Activated naive CD8-positive, alpha-beta T cell treated with anti-CD3 and anti-CD28 coated beads for 36 hours (primary cell): ENCODE data around the gene CACNA1C. TPM values are rescaled to one million over a fixed set of nuclear protein-coding genes. Genes with fewer than 3 reads are reported as not detected.

Experiments
- DNase-seq: peaks from one replicate; pipeline ENCODE4 v3.0.0; 2021
- H3K27ac Mint-ChIP-seq: one replicate; pipeline ENCODE4 v1.8.0; 2022; ENCODE audit warnings: mild to moderate bottlenecking, moderate library complexity, mixed read lengths
- H3K27me3 Mint-ChIP-seq: one replicate; pipeline ENCODE4 v1.8.0; 2022; ENCODE audit warnings: mild to moderate bottlenecking, mixed read lengths
- H3K36me3 Mint-ChIP-seq: one replicate; pipeline ENCODE4 v1.8.0; 2021; ENCODE audit warnings: mild to moderate bottlenecking, mixed read lengths
- H3K4me1 Mint-ChIP-seq: one replicate; pipeline ENCODE4 v1.8.0; 2021; ENCODE audit warnings: mixed read lengths
- H3K4me3 Mint-ChIP-seq: one replicate; pipeline ENCODE4 v1.8.0; 2022; ENCODE audit warnings: mild to moderate bottlenecking, moderate library complexity, mixed read lengths
- H3K9me3 Mint-ChIP-seq: one replicate; pipeline ENCODE4 v1.8.0; 2022; ENCODE audit warnings: mixed read lengths
- total RNA-seq, 2 experiments: library from RNA; stranded (reverse); gene quantifications; one replicate each; pipeline ENCODE4 v1.2.3, GENCODE V29; 2021

The CACNA1C gene
- total RNA-seq, 2 experiments from 2014 or later: 0.02 to 0.14 TPM

DNA sequence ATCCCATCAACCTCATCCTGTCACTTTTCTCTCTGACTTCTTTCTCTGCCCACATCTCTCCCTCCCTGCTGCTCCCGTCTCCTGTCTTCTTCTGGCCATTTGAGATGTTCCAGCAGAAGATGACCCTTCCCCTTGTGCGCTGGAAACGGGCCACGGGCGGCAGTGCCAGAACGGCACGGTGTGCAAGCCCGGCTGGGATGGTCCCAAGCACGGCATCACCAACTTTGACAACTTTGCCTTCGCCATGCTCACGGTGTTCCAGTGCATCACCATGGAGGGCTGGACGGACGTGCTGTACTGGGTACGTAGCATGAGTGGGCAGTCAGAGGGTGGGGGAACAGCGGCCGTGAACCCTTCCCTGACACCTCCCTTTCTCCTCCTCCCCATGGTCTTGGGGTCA, 440.3 kb downstream of the CACNA1C start:
- no peak for DNase-seq
- Mint-ChIP-seq H3K27ac (no peak overlapping the region), H3K4me3 (no peak overlapping the region), H3K9me3 (no peaks in the 10 kb centered on the region), H3K4me1 (no peaks in the 10 kb centered on the region), H3K36me3 (no peaks in the 10 kb centered on the region), H3K27me3 (peaks cover 18% of the 10 kb centered on the region)

DNA sequence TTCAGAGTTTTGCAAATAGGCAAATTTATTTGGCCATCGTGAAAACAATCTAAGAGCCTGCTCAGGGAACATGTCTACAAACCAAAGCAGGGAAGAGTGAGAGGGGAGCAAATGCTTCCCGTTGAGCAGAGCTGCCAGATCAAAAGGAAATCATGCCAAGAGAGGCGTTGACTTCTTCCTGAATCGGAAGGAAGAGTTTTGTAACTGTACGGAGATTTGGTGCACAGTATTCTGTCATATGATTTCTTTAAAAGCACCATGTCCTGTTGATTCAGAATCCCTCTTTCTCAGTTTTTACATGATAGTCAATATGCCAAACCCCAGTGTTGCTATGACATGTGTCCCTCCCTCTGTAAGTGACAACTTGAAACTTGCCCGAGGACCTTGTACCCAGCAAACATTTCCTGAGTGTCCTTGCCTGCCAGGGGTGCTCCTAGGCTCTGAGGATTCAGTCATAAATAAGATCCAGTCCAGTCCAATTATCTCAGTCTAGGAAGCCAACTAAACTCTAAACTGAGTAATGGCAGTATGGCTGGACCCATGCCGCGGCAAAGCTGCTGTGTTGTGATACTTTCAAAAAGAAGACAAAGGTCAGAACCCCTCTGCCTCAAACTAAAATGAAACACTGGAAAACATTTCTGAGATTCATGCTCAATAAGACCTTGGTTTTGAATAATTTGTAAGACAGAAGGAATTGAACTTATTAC, 441.9 kb downstream of the CACNA1C start:
- no peak overlapping the region for H3K4me3 Mint-ChIP-seq
- no peak overlapping the region for H3K27ac Mint-ChIP-seq
- H3K4me1 Mint-ChIP-seq: no peaks in the 10 kb centered on the region
- peaks cover 18% of the 10 kb centered on the region for H3K27me3 Mint-ChIP-seq
- DNase-seq: no peak
- H3K36me3 Mint-ChIP-seq: no peaks in the 10 kb centered on the region
- no peaks in the 10 kb centered on the region for H3K9me3 Mint-ChIP-seq

DNA sequence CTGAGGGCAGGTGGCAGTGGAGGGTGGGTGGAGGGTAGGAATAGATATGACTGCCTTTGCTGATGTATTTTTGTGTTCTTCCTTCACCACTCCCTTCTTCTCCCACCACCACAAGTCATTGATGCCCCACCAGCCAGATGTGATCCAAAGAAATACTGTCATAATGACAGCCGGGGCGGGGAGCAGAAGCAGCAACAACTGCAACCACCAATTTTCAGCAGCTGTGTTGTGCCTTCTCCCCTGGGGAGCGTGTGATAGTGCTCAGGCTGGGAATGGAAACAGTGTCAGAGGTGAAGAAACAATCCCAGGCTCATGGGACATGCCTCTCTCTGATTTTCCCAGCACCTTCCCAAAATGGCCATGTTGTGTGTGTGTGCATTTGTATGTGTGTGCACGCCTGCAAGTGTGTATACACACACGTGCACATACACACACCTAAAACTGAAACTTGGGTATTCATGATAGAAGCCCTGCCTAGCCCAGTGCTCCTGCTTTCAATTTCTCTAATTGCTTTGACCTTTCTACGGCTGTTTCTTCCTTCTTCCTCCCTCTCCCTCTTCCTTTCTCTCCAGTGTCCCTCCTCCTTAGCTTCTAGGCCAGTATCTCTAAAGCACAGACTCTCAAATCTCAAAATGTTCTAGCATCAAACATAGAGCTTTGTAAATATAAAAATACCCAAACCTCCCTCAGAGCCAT, 442.8 kb downstream of the CACNA1C start:
- Mint-ChIP-seq H3K36me3 (no peaks in the 10 kb centered on the region), H3K27ac (no peak overlapping the region), H3K4me1 (no peaks in the 10 kb centered on the region), H3K27me3 (peaks cover 27% of the 10 kb centered on the region), H3K4me3 (no peak overlapping the region), H3K9me3 (no peaks in the 10 kb centered on the region)
- no peak for DNase-seq

DNA sequence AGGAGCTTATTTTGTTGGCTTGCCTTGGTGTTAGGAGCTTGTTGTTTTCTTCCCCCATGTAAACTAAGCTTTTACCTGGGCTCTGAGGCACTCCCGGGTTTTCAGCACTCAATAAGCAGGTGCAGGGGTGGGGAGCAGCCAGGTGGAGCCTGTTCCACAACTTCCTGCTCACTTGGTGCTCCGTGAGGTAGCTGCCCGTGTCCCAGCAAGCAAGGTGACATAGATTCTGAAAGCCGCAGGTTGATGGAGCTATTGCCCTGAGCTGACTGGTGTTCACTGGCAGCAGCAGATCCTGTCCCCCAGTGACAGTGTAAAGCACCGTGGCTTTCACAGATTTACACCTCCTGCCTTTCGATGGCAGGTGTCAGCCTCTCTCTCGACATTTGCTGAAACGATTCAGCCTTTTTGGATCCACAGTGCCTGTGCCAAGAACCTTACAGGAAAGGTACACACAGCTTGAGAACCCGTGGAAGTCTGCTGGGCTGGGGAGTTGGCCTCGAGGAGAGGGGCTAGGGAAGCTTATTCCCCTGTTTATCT, 446.2 kb downstream of the CACNA1C start:
- Mint-ChIP-seq H3K4me1 (no peaks in the 10 kb centered on the region), H3K36me3 (no peaks in the 10 kb centered on the region), H3K4me3 (no peak overlapping the region), H3K27ac (no peak overlapping the region), H3K27me3 (peaks cover 31% of the 10 kb centered on the region), H3K9me3 (no peaks in the 10 kb centered on the region)
- no peak for DNase-seq

DNA sequence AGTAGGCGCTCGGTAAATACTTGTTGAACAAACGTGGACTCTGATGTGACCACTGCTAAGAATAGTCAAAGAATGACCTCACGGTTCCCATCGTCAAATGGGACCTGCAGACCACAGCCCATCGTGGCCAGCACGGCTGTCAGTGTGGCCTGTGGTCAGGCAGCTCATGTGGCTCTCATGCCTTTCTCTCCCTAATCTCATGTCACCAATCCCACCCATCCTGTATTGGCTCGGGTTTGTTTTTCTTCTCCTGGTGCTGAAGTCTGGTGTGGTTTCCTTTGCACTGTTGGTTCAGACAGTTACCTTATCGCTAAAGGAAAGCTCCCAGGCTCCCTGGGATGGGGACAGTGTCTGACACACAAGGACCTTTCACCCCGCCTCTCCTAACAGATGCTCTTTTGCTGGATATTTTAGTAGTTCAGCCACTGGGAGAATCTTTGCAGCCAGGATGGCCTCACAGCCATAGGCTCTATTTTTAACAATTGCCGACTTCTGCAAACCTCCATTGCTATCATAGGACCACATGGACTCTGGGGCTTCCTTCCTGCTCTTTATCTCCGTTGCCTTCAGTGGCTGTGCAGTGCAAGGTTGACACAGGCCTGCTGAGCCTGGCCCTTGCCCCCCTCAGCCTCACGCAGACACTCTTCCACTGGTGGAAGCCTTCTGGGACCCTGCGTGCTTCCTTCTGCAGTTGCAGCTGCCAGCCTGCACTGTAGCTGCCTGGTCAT, 448.8 kb downstream of the CACNA1C start:
- no peaks in the 10 kb centered on the region for H3K36me3 Mint-ChIP-seq

DNA sequence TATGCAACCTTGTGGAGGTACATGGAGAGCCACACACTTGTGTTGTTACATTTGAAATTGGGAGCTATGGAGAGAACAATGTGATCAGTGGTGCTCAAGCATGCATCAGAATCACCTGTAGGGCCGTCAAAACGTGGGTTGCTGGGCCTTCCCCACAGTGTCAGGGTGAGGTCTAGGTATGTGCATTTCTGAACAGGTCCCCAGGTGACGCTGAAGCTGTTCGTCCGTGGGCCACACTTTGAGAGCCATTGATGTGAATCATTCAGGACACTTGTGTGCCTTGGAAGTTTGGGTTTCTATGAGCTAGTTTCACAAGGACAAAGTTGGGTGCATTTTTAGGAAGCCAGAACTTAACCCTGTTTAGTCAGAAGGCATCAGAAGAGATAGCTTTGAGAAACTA, 450.2 kb downstream of the CACNA1C start:
- Mint-ChIP-seq H3K27ac (no peak overlapping the region), H3K27me3 (peaks cover 24% of the 10 kb centered on the region), H3K36me3 (no peaks in the 10 kb centered on the region), H3K9me3 (no peaks in the 10 kb centered on the region), H3K4me1 (no peaks in the 10 kb centered on the region), H3K4me3 (no peak overlapping the region)
- DNase-seq: no peak

More for the DNA sequence above, 448.8 kb downstream of the CACNA1C start:
- H3K27ac Mint-ChIP-seq: no peak overlapping the region
- DNase-seq: no peak
- no peaks in the 10 kb centered on the region for H3K4me1 Mint-ChIP-seq
- no peaks in the 10 kb centered on the region for H3K9me3 Mint-ChIP-seq
- H3K27me3 Mint-ChIP-seq: peaks cover 24% of the 10 kb centered on the region
- H3K4me3 Mint-ChIP-seq: no peak overlapping the region

DNA sequence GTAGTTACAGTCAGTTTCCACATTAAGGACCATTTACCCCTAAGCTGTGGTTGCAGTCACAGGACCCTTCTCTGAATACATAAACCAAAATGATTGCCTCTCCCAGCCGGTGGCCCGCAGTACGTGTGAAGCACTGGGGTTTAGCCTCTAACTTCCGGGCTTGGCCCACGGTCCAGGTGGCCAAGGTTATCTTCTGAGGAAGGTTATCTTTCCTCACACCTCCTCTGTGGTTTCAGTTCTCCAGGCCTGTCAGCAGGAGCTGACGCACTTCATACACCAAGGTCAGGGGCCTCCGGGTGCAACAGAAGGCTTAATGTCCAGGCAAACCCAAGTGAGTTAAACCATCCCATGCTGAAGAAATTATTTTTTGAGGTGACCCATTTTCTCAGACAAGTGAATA, 451.0 kb downstream of the CACNA1C start:
- no peak overlapping the region for H3K27ac Mint-ChIP-seq
- H3K36me3 Mint-ChIP-seq: no peaks in the 10 kb centered on the region
- no peak overlapping the region for H3K4me3 Mint-ChIP-seq
- H3K27me3 Mint-ChIP-seq: peaks cover 24% of the 10 kb centered on the region
- H3K9me3 Mint-ChIP-seq: no peaks in the 10 kb centered on the region
- no peak for DNase-seq
- H3K4me1 Mint-ChIP-seq: no peaks in the 10 kb centered on the region

DNA sequence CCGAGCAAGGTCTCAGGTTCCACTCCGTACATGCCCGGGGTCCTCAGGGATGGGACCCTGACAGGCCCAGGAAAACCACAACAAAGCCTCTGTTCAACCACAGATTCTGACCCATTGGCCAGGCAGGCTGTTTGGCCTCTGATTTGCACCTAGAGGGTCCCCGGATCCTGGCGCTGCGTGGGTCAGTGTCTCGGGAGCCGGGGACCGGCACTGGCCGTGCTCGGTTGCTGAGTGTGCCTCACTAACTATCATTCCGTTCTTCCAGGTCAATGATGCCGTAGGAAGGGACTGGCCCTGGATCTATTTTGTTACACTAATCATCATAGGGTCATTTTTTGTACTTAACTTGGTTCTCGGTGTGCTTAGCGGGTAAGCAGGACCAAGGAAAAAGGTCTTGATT, 451.8 kb downstream of the CACNA1C start:
- Mint-ChIP-seq H3K36me3 (no peaks in the 10 kb centered on the region), H3K4me1 (no peaks in the 10 kb centered on the region), H3K9me3 (no peaks in the 10 kb centered on the region), H3K27ac (no peak overlapping the region), H3K4me3 (no peak overlapping the region), H3K27me3 (peaks cover 24% of the 10 kb centered on the region)
- no peak for DNase-seq

DNA sequence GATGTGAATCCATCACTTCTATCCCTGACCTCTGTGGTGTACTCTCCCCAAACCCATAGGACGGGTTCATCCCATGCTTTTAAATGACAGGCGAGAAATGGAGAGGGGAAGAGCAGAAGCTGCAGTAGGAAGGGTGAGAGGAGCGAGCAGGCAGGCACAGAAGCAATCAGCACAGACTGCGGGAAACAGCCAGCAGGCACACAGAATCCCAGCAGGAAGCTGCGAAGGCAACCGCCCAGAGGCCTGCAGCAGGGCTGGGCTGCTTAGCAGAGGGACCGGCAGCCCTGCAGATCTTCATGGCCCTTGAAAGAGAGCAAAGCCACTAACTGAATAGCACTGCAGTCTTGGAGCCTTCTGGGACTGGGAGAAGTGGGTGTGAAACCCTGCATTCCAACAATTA, 455.0 kb downstream of the CACNA1C start:
- Mint-ChIP-seq H3K4me1 (no peaks in the 10 kb centered on the region), H3K36me3 (no peaks in the 10 kb centered on the region), H3K27me3 (peaks cover 10% of the 10 kb centered on the region), H3K4me3 (no peak overlapping the region), H3K27ac (no peak overlapping the region), H3K9me3 (no peaks in the 10 kb centered on the region)
- DNase-seq: no peak

DNA sequence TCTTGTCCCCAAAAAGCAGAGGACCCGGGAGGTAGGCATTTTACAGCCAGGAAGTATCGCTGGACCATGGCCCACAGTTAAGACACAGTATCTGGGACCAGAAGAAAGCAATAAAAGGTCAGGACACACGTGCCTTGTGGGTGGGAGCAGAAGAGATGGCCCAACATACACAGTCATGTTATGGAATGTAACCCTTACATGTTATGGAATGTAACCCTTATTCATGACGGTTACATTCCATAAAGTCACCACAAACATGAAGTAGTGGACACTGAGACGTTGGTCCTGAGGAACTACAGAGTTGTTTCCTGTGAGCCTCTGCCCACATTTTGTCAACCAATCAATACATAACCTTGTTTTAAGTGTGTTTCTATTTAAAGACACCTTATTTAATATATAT, 456.4 kb downstream of the CACNA1C start:
- Mint-ChIP-seq H3K36me3 (no peaks in the 10 kb centered on the region), H3K9me3 (no peaks in the 10 kb centered on the region), H3K27ac (no peak overlapping the region), H3K4me3 (no peak overlapping the region), H3K4me1 (no peaks in the 10 kb centered on the region), H3K27me3 (peaks cover 3% of the 10 kb centered on the region)
- no peak for DNase-seq

DNA sequence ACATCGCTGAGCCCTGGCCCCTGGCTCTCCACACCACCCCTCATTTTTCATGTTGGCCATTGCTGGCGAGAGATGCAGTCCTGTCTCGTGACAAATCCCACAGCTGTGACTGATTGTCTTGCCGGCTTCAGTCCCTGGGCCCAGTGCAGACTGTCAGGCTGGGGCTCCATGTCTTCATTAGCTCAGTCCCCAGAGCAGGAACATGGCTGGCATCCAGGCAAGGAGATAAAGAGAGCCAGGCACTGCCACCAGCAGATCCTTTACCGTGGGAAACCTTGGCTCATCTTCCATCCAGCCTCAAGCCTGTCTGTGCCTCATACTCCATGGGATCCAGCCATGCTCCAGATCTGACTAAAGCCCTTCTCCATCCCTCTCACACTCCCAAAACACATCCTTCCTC, 457.3 kb downstream of the CACNA1C start:
- no peaks in the 10 kb centered on the region for H3K36me3 Mint-ChIP-seq
- DNase-seq: no peak
- H3K27me3 Mint-ChIP-seq: no peaks in the 10 kb centered on the region
- no peak overlapping the region for H3K4me3 Mint-ChIP-seq
- H3K9me3 Mint-ChIP-seq: no peaks in the 10 kb centered on the region
- no peaks in the 10 kb centered on the region for H3K4me1 Mint-ChIP-seq
- no peak overlapping the region for H3K27ac Mint-ChIP-seq

DNA sequence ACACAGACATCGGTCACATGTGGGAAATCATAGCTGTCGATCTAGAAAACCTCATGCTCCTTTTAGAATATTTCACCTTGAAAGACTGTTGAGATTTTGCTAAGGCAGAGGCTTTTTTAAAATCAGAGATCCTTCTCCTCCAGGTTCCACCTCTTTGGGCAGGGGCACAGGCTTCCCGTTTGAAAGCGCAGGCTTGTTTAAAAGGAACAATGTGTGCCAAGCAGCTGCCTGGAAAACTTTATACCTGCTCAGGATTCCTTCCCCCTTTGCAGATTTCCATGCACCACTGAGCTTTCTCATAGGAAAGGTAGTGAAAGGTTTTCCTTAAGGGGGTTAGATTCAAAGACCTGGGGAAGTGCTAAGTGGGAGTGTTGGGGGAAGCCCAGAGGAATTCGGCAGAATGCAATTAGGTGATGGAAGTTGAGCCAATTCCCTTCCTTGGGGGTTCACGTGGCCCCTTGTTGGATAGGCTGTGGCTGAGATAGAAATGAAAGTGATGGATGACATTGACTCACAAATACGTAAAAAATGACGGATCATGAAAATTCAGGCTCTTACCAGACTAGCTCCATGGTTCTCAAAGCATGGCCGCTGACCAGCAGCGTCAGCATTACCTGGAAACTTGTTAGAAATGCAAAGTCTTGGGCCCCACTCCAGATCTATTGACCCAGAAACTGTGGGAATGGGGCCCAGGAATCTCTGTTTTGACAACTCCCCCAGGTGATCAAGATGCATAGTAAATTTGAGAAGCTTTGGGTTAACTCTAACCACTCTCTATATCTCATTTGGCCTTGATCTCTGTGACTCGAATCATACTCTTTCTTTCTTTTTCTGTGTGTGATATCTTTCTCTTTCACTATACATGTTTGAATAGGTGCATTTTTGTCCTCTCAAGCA, 460.6 kb downstream of the CACNA1C start:
- Mint-ChIP-seq H3K27me3 (no peaks in the 10 kb centered on the region), H3K36me3 (no peaks in the 10 kb centered on the region), H3K9me3 (no peaks in the 10 kb centered on the region), H3K4me1 (no peaks in the 10 kb centered on the region), H3K4me3 (no peak overlapping the region), H3K27ac (no peak overlapping the region)
- no peak for DNase-seq

DNA sequence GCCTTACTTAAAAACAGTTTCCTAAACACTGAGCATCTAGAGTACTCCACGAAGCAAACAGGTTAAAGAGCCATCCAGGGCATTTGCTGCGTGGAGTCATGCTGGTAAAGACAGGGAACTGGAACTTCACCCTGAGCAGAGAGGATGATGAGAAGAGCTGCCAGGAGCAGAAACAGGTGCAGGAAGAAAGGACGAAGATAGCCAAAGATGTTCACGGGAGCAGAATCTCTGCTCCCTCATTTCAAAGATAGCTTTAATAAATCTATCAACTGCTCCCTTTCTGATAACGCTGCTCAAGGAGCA, 461.2 kb downstream of the CACNA1C start:
- H3K27me3 Mint-ChIP-seq: no peaks in the 10 kb centered on the region
- DNase-seq: no peak
- H3K4me3 Mint-ChIP-seq: no peak overlapping the region
- no peaks in the 10 kb centered on the region for H3K36me3 Mint-ChIP-seq
- H3K27ac Mint-ChIP-seq: no peak overlapping the region
- no peaks in the 10 kb centered on the region for H3K9me3 Mint-ChIP-seq
- H3K4me1 Mint-ChIP-seq: no peaks in the 10 kb centered on the region

DNA sequence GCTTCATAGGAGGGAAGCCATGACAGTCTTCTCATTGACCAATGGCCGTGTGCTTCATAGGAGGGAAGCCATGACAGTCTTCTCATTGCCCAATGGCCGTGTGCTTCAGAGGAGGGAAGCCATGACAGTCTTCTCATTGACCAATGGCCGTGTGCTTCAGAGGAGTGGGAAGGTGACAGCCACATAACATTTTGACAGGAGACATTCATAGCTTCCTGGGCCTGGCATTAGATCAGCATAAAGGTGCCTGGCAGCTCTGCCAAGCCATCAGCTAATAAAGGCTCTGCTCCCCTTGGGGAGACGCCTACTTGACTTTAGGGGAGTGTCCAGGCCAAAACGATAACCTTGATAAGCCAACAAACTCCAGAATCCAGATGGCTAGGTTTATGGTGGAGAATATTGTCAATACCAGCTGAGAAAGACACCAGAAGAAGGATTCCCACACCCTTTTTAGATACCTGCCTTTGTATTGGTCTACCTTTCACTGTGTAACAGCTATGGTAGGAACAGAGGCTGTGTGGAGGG, 468.0 kb downstream of the CACNA1C start:
- no peak overlapping the region for H3K4me3 Mint-ChIP-seq
- H3K36me3 Mint-ChIP-seq: no peaks in the 10 kb centered on the region
- H3K27ac Mint-ChIP-seq: no peak overlapping the region
- H3K9me3 Mint-ChIP-seq: peaks cover 2% of the 10 kb centered on the region
- H3K27me3 Mint-ChIP-seq: no peaks in the 10 kb centered on the region
- no peak for DNase-seq
- H3K4me1 Mint-ChIP-seq: no peaks in the 10 kb centered on the region
